Heart left ventricle (tissue), 16 donors: ENCODE data around the gene HGS. TPM values are rescaled to one million over a fixed set of nuclear protein-coding genes. Genes with fewer than 3 reads are reported as not detected.
A peak's percentile ranks its signal among the peaks of the same experiment; 100 is the strongest.

Experiments
- ATAC-seq, 4 donors: fragments of 200-7000 bp; cut with Tn5 transposase; one replicate each; pipeline ENCODE4 v1.9.1; 2020 to 2022; ENCODE audit warnings: moderate library complexity in 4 of 4, mild to moderate bottlenecking in 3 of 4, moderate number of reproducible peaks in 1 of 4
- DNase-seq, 5 donors: peaks; one replicate each; pipeline ENCODE4 v3.0.0-alpha.2; 2020
- H3K27ac ChIP-seq, 12 donors: fragments of 200-600 bp; sonication (generic) in 4 of 12; one replicate each; pipeline versions ENCODE4 v1.5.0 to v1.8.0; 2016 to 2022; ENCODE audit warnings: mild to moderate bottlenecking in 2 of 12
- H3K27me3 ChIP-seq, 9 donors: fragments of 200-600 bp; sonication (generic) in 2 of 9; one replicate each; pipeline versions ENCODE4 v1.5.1 to v1.8.0; 2016 to 2022; ENCODE audit warnings: mild to moderate bottlenecking in 3 of 9
- H3K36me3 ChIP-seq, 9 donors: fragments of 200-600 bp; sonication (generic) in 2 of 9; one replicate each; pipeline versions ENCODE4 v1.5.0 to v1.8.0; 2018 to 2022; ENCODE audit warnings: mild to moderate bottlenecking in 2 of 9
- H3K4me1 ChIP-seq, 12 donors: fragments of 200-600 bp; sonication (generic) in 4 of 12; one replicate each; pipeline versions ENCODE4 v1.5.0 to v1.8.0; 2016 to 2022; ENCODE audit warnings: mild to moderate bottlenecking in 3 of 12
- H3K4me3 ChIP-seq, 12 donors: fragments of 200-600 bp; sonication (generic) in 4 of 12; one replicate each; pipeline versions ENCODE4 v1.5.0 to v1.8.0; 2017 to 2022; ENCODE audit warnings: mild to moderate bottlenecking in 9 of 12, moderate library complexity in 4 of 12
- H3K9me3 ChIP-seq, 12 donors: fragments of 200-600 bp; sonication (generic) in 4 of 12; one replicate each; pipeline versions ENCODE4 v1.5.0 to v1.8.0; 2016 to 2022; ENCODE audit warnings: mild to moderate bottlenecking in 1 of 12
- CTCF ChIP-seq, 12 donors: fragments of 200-600 bp; sonication (generic) in 4 of 12; IDR thresholded peaks; one replicate each; pipeline versions ENCODE4 v1.5.0 to v1.8.0; 2018 to 2022; ENCODE audit warnings: antibody characterized with exemption in 12 of 12, mild to moderate bottlenecking in 5 of 12
- POLR2A ChIP-seq, 2 donors: fragments of 450-650 bp; IDR thresholded peaks; one replicate each; pipeline ENCODE4 v1.6.1; 2017; ENCODE audit warnings: antibody characterized with exemption in 2 of 2, mild to moderate bottlenecking in 2 of 2, moderate library complexity in 2 of 2
- WGBS, 4 donors: extraction: QIAGEN DNeasy Blood & Tissue Kit in 2 of 4; methylation state at CpG; one replicate each; pipeline versions ENCODE4 v1.1.5 to v1.1.7; 2013 to 2018; 5-methylcytosine and 5-hydroxymethylcytosine counted together
- intact Hi-C, 10 donors: fragments of 100-400 bp; cut with DNase I; formaldehyde crosslinking; loops; one replicate each; pipeline versions ENCODE4 v1.11.1 to v1.14.2; 2022
- polyA plus RNA-seq, 2 donors: library from polyadenylated mRNA; stranded (reverse); fragments of 200-250 nt; gene quantifications; one replicate each; pipeline ENCODE4 v1.2.3, GENCODE V29; 2013
- total RNA-seq, 9 donors: library from RNA; depleted of rRNA in 2 of 9; stranded (reverse); fragments of >200 nt in 2 of 9; fragmentation: NEBNext Ultra II Directional in 3 of 9; extraction: Animal tissue kit (Norgen Biotek cat#: 25700) in 3 of 9; gene quantifications; one replicate each; pipeline versions ENCODE4 v1.1.0 to v1.2.4, GENCODE V29; 2016 to 2023
- donor health status: ischemic (EF 13 %, LVEDD 7.1; RV severe dilation, severe dysfunction).
- donor health status: healthy with polysubstance abuse.
- donor health status: DM: no; HTN: yes; CAD: no.
- donor health status: DM: no; HTN: no; CAD: no.
- donor health status: ischemic (EF 25% LVEDD 6.9; RV normal size, moderate dysfunction).
- donor health status: ischemic (EF 25% LVEDD 5.7; RV mildly dilated, moderate dysfunction).
- donor health status: healthy.
- donor health status: DM: yes; HTN: yes; CAD: no.
- donor health status: ischemic (EF 35%, LVEDD 5.7; RV mildly dilated, moderate dysfunction).
- donor health status: nonischemic (EF 11% LVEDD 7.7; RV severe dilation, severe dysfunction).
- donor health status: DM: yes; HTN: yes; CAD: no.
- donor health status: PGD.
- donor health status: ischemic (EF 29% LVEDD 5.4; RV normal size, mild dysfunction).
- donor health status: nonischemic (EF 23%, LVEDD 6.1; RV moderate dilation, normal function).

The HGS gene
- total and polyA plus RNA-seq, 11 donors, result 37.4 to 90.8 (median 44.7) TPM

GRCh38 chr17:81662002-81662401 lies 21.8 kb upstream of the HGS start:
- H3K9me3 ChIP-seq, result no peaks in the 10 kb centered on the region
- intact Hi-C loops, result no loop called here
- H3K4me3 ChIP-seq, result no peak overlapping the region
- ATAC-seq (no peak), DNase-seq (no peak)
- 94 to 96% (median 95%) methylated on average over 4 of the region's 4 CpGs for WGBS, 4 donors
- no peak overlapping the region for H3K27ac ChIP-seq
- H3K27me3 ChIP-seq, result no peaks in the 10 kb centered on the region
- H3K36me3 ChIP-seq, result peaks cover 0 to 7% (median 3%) of the 10 kb centered on the region in 9 donors
- H3K4me1 ChIP-seq, result peaks cover 0 to 18% (median 10%) of the 10 kb centered on the region in 12 donors
- no peak for TF ChIP-seq POLR2A (IDR thresholded peaks at IDR 0.05)
- TF ChIP-seq CTCF (IDR thresholded peaks at IDR 0.05), result no peak

GRCh38 chr17:81664051-81664470 lies 19.8 kb upstream of the HGS start:
- TF ChIP-seq POLR2A (IDR thresholded peaks at IDR 0.05) (no peak), CTCF (IDR thresholded peaks at IDR 0.05) (no peak)

GRCh38 chr17:81665205-81666091 lies 18.4 kb upstream of the HGS start:
- ATAC-seq (peak in 2 of 4 donors; percentile 3 to 25), DNase-seq (peak in 1 of 5 donors; percentile 43)
- Histone ChIP-seq H3K27ac (peak overlapping the region in 11 of 12 donors; percentile 78 to 95 (median 88)), H3K4me1 (peaks cover 0 to 29% (median 16%) of the 10 kb centered on the region in 12 donors), H3K9me3 (no peaks in the 10 kb centered on the region), H3K4me3 (peak overlapping the region; percentile 77 to 100 (median 94)), H3K27me3 (no peaks in the 10 kb centered on the region), H3K36me3 (peaks cover 0 to 31% (median 14%) of the 10 kb centered on the region in 9 donors)
- intact Hi-C loops, result loop anchor here in 4 of 10 donors (2.0 kb wide), 2 partner anchors 17 to 29 kb away; partner anchors contain the start of genes NPLOC4 (in 3 of the 4), TSPAN10 (in 3 of the 4) and ARL16 (in 1 of the 4)
- WGBS, 4 donors, result 46 to 67% (median 61%) methylated on average over 14 to 30 of the region's 30 CpGs
- no peak for TF ChIP-seq CTCF (IDR thresholded peaks at IDR 0.05)
- TF ChIP-seq POLR2A (IDR thresholded peaks at IDR 0.05), result no peak

More at GRCh38 chr17:81664051-81664470, 19.8 kb upstream of the HGS start:
- H3K36me3 ChIP-seq, result peaks cover 0 to 18% (median 6%) of the 10 kb centered on the region in 9 donors
- no peak for DNase-seq
- WGBS, 4 donors, result 76 to 88% (median 81%) methylated on average over 7 of the region's 7 CpGs
- H3K4me3 ChIP-seq, result no peak overlapping the region
- H3K27ac ChIP-seq, result no peak overlapping the region
- H3K27me3 ChIP-seq, result no peaks in the 10 kb centered on the region
- no peaks in the 10 kb centered on the region for H3K9me3 ChIP-seq
- intact Hi-C loops, result loop anchor here in 1 of 10 donors (2.0 kb wide), 1 partner anchor 27 kb away; the partner anchor contains the start of genes NPLOC4 and TSPAN10
- no peak for ATAC-seq
- H3K4me1 ChIP-seq, result peaks cover 0 to 29% (median 16%) of the 10 kb centered on the region in 12 donors

- H3K27ac ChIP-seq, result peak overlapping the region; percentile 62 to 95 (median 88)
- WGBS, 4 donors, result 0 to 1% (median 1%) methylated on average over 12 to 16 of the region's 16 CpGs
- ATAC-seq (peak in 3 of 4 donors; percentile 1 to 28 (median 23)), DNase-seq (no peak)
- intact Hi-C loops, result loop anchor here in 3 of 10 donors (2.0 kb wide), 2 partner anchors 17 to 29 kb away; partner anchors contain the start of genes NPLOC4 (in 2 of the 3), TSPAN10 (in 2 of the 3) and ARL16 (in 1 of the 3)
- H3K27me3 ChIP-seq, result no peaks in the 10 kb centered on the region
- peak overlapping the region; percentile 77 to 100 (median 94) for H3K4me3 ChIP-seq
- H3K4me1 ChIP-seq, result peaks cover 0 to 29% (median 16%) of the 10 kb centered on the region in 12 donors
- no peaks in the 10 kb centered on the region for H3K9me3 ChIP-seq
- peaks cover 0 to 36% (median 20%) of the 10 kb centered on the region in 9 donors for H3K36me3 ChIP-seq
- TF ChIP-seq CTCF (IDR thresholded peaks at IDR 0.05) (no peak), POLR2A (IDR thresholded peaks at IDR 0.05) (no peak)
Measured at GRCh38 chr17:81666092-81666341, 17.8 kb upstream of the HGS start.
